Glomerular endothelial cell (primary cell): Measurements from ENCODE around the gene LRRD1. TPM values are rescaled to one million over a fixed set of nuclear protein-coding genes. Genes with fewer than 3 reads are reported as not detected.
"Not testable (repeated sequence)": the region's sequence is repeated elsewhere in the genome, so short reads cannot be mapped to it uniquely, and the experiment has no call there.

Experiments used
- DNase-seq: peaks from one replicate; pipeline ENCODE4 v3.0.0-alpha.2; 2011; ENCODE audit warnings: low read depth, low spot score; ENCODE audit errors: extremely low read depth
- total RNA-seq: library from RNA; depleted of rRNA; stranded (reverse); fragments of >200 nt; gene quantifications from 2 replicates; pipeline ENCODE4 v1.2.3, GENCODE V29; 2015

LRRD1 gene
- total RNA-seq, 1 donor from 2014 or later = 0.12 TPM

DNA sequence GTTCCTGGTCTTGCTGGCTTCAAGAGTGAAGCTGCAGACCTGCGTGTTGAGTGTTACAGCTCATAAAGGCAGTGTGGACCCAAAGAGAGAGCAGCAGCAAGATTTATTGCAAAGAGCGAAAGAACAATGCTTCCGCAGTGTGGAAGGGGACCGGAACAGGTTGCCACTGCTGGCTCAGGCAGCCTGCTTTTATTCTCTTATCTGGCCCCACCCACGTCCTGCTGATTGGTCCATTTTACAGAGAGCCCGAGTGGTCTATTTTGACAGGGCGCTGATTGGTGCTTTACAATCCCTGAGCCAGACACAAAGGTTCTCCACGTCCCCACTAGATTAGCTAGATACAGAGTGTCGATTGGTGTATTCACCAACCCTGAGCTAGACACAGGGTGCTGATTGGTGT lies 36.2 kb downstream of the LRRD1 start:
- DNase-seq = not testable (repeated sequence)

- no peak for DNase-seq
Observed at GRCh38 chr7:92141161-92141560, 37.8 kb downstream of the LRRD1 start.

DNA sequence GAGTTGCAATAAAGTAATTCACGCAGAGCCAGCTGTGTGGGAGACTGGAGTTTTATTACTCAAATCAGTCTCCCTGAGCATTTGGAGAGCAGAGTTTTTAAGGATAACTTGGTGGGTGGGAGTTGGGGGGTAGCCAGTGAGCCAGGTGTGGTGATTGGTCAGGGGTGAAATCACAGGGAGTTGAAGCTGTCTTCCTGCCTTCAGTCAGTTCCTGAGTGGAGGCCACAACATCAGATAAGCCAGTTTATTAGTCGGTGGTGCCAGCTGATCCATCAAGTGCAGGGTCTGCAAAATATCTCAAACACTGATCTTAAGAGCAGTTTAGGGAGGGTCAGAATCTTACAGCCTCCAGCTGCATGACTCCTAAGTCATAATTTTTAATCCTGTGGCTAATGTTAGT lies 41.4 kb downstream of the LRRD1 start:
- no peak for DNase-seq

DNA sequence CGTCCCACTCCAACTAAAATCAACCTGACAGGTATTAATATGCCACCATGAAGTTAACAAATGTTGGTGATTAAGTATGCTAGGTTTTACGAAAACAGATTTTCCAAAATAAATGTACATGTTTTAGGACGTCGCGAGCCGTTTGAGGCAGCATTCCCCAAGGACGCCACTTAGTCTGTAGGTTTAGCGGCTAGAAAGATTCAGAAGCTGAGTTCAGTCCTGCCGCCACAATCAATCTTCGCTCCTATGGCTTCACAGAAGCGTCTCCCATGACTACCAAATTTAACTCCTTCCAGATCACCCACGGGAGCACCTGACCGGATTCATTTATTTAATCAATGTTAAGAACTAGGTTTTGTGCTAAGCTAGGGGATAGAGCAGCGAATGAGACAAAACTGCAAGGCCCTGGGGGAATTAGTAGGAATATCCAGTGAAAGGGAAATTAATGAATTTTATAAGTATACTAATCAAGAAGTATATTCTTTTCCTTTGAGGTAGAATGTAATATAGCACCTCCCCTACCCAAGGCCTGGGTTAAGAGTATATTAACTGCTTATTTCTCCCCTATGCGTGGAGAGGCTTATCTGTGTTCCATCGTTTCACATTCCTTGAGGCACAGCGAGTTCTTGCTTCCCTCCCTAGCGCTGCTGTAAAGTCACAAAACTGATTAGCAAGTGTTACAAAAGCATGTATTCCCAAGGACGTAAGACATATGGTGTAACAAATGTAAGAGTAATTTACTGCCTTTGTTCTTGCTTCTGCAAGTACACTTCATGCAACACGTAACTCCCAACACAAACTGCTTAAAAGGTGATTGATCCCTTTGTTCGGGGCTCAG lies 43.7 kb downstream of the LRRD1 start:
- DNase-seq = no peak

DNA sequence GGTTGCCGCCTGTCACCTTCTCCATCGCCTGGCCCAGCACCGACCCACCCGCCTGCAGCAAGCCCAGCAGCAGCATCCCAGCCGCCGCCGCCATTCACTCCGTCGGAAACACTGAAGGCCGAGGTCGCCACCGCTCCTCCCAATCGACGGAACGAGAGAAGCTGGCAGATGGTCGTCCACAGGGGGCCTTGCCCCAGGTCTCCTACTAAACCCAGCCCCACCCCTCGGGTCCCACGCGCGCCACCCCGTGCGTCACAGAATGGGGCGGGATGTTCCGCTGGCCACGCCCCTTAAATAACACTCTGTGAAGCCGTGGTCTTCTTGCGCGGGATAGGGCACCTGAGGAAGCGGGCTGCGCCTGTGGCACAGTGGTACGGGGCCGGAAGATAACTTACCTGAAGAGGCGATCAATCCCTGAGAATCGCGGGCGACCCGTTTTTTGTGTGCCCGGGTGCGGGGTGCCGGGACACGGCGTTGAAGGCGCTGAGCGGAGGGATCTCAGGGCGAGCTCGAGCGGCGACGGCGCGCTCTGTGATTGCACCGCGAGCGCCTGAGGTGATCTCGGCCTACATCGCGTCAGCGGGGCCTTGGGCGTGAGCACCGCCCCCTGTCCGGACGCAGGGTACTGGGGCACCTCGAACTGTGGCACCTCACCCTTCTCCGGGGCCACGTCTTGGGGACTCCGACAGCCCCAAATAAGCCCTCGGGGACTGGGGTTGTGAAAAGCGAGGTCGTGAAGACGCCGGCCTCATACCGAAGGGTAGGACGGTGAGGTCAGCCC lies 44.5 kb downstream of the LRRD1 start, which contains the start of gene CYP51A1:
Gene CYP51A1 (minus strand): TSS at position 207 of the 781 bp plus-strand sequence. CDS start 113 bp downstream, at position 94.
- peak; percentile 61 for DNase-seq

DNA sequence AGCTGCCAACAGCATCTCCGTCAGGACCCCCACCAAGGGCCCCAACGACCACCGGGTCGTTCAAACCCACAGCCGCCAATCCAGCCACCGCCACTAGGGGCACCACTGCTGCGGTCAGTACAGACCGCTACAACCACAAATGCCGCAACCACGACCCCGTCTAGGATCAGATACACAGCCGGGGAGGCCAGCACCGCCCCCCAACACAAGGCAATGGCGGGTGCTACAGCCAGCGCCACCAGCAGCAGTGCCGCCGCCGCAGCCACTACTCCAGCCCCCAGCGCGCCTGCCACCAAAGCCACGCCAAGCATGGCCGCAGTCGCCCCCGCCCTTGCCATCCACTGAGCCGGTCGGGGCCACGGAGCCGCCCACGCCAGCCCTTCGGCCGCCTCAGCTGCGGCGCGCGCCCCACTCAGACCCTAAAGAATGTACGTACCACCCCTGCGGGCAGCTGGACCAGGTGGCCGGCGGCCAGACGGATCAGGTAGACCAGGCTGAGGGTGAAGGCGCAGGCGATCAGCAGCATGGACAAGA lies 45.1 kb downstream of the LRRD1 start:
- DNase-seq = no peak

- DNase-seq = no peak
Observed at GRCh38 chr7:92133133-92133736, 45.7 kb downstream of the LRRD1 start.

GRCh38 chr7:92131764-92132330 lies 47.1 kb downstream of the LRRD1 start:
- DNase-seq = no peak

GRCh38 chr7:92131093-92131492 lies 47.8 kb downstream of the LRRD1 start:
- DNase-seq = no peak

- DNase-seq = no peak
Observed at GRCh38 chr7:92121681-92122080, 57.3 kb downstream of the LRRD1 start.

- DNase-seq = no peak
Observed at GRCh38 chr7:92119213-92119759, 59.7 kb downstream of the LRRD1 start.

DNA sequence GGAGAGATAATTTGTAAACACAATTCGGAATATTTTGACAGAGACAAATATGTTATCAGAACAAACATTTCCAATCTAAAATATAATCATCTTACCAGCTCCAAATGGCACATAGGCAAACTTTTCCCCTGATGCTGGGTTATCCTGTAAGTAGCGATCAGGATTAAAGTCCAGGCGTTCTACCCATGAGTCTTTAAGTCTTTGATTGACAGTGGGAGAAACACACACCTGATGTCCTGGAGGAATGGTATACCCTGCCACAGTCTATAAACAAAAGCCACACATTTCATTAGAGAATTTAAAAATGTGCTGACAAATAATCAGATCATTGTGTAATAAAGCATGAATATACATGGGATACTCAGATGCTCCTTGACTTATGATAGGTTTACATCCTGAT lies 62.0 kb downstream of the LRRD1 start:
- no peak for DNase-seq

DNA sequence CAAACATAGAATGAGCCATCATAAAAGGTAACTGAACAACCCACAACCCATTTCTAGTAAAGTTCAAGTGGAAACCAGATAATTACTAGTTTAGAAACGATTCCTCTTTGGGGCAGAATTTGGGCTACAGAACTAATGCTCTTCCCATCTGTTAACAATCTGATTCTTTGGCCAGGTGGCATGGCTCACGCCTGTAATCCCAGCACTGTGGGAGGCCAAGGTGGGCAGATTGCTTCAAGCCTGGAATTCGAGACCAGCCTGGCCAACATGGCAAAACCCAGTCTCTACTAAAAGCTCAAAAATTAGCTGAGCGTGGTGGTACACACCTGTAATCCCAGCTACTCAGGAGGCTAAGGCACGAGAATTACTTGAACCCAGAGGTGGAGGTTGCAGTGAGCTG lies 63.1 kb downstream of the LRRD1 start:
- DNase-seq = no peak

- no peak for DNase-seq
Observed at GRCh38 chr7:92110857-92111256, 68.1 kb downstream of the LRRD1 start.

DNA sequence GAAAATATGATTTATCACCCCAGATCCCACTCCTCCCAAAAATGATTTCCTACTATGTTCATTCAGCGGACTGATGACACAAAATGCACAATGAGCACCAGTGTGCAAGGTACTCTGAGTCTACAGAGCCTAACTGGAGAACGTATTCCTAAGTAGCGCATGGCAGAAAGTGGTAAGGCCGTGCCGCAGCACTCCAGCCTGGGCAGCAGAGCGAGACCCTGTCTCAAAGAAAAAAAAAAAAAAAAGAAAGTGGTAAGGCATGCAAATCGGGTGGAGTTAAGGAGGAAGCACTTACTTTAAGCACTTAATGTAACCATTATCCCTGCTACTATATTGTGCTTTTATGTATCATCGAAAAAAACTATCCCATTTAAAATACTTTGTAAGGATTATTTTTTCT lies 70.1 kb downstream of the LRRD1 start:
- no peak for DNase-seq

DNA sequence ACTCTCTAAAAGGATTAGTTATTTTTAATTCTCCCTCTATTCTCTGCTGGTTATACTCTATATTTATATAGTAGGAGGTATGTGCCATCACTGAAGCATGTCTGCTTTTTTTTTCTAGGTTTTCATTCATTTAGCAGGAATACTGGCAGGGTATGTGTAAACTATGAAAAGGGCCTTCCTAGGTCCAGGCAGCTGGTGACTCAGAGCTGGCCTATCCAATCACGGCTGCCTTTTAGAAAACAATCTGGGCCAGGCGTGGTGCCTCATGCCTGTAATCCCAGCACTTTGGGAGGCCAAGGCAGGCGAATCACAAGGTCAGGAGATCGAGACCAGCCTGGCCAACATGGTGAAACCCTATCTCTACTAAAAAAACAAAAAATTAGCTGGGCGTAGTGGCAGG lies 76.1 kb downstream of the LRRD1 start:
- DNase-seq = not testable (repeated sequence)

- no peak for DNase-seq
Observed at GRCh38 chr7:92100534-92100933, 78.4 kb downstream of the LRRD1 start.

- DNase-seq = no peak
Observed at GRCh38 chr7:92095380-92095779, 83.6 kb downstream of the LRRD1 start.
